HG03108 (cell line): Measurements from ENCODE around the gene EBP.

Source experiments
- ATAC-seq: cut with Tn5 transposase; IDR thresholded peaks from one replicate; pipeline ENCODE4 v1.9.1; 2021; ENCODE audit warnings: moderate library complexity; ENCODE audit not compliant: unreplicated experiment

The EBP gene

GRCh38 chrX:48574270-48575266 lies 53.0 kb downstream of the EBP start, which contains the start of gene RBM3:
Gene RBM3, plus strand, starts transcription at chrX:48574484. Its CDS starts 697 bp downstream, at chrX:48575181.
- ATAC-seq, result peak; percentile 80

- ATAC-seq, result no peak
Measured at GRCh38 chrX:48575642-48576041, 54.0 kb downstream of the EBP start.

DNA sequence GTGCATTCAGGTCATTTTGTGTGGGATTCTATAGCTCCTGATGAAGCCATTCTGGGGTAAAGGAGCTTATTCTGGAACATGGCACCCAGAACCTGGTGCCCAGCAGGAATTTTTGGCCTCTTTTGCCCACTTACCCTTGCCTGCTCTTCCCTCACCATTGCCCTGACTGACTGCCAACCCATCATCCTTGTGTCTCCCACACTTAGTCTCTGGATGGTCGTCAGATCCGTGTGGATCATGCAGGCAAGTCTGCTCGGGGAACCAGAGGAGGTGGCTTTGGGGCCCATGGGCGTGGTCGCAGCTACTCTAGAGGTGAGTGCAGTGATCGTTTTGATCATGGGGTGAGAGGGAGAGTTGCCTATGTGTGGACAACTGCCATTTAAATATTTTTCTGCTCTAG lies 54.5 kb downstream of the EBP start:
- no peak for ATAC-seq
